Fibroblast of skin of left quadriceps (primary cell): Measurements from ENCODE around the gene ACYP1.
"Not testable (repeated sequence)": the region's sequence is repeated elsewhere in the genome, so short reads cannot be mapped to it uniquely, and the experiment has no call there.

Source experiments
- DNase-seq, 2 experiments: peaks; one replicate each; pipeline ENCODE4 v3.0.0-alpha.2; 2013; ENCODE audit warnings: low read depth in 2 of 2

ACYP1 gene

GRCh38 chr14:75068294-75069120, 4.7 kb upstream of the ACYP1 start:
- no peak for DNase-seq

GRCh38 chr14:75067765-75068164, 3.9 kb upstream of the ACYP1 start:
- not testable (repeated sequence) for DNase-seq

- DNase-seq, result no peak
Observed at GRCh38 chr14:75067212-75067611, 3.4 kb upstream of the ACYP1 start.

- DNase-seq, result no peak
Observed at GRCh38 chr14:75066691-75067090, 2.9 kb upstream of the ACYP1 start.

GRCh38 chr14:75064205-75064567, 362 bp upstream of the ACYP1 start:
- DNase-seq, result no peak

- DNase-seq, result no peak
Observed at GRCh38 chr14:75063013-75063412, 811 bp downstream of the ACYP1 start.

- no peak for DNase-seq
Observed at GRCh38 chr14:75060420-75060819, 3.4 kb downstream of the ACYP1 start.

- peak; percentile 53 to 63 for DNase-seq
Observed at GRCh38 chr14:75059642-75060041, 4.2 kb downstream of the ACYP1 start.

GRCh38 chr14:75054421-75054820, 9.4 kb downstream of the ACYP1 start:
- DNase-seq, result no peak

GRCh38 chr14:75053396-75054291, 10.2 kb downstream of the ACYP1 start:
- DNase-seq, result peak; percentile 62 to 65

- DNase-seq, result no peak
Observed at GRCh38 chr14:75051556-75051899, 12.3 kb downstream of the ACYP1 start.

GRCh38 chr14:75050852-75051555, 12.8 kb downstream of the ACYP1 start, which contains the start of gene MLH3:
MLH3 (minus strand) TSS chr14:75051467; CDS start chr14:75049655, 1,812 bp downstream.
- DNase-seq, result peak in 1 of 2 experiments; percentile 57

- no peak for DNase-seq
Observed at GRCh38 chr14:75049731-75050201, 14.1 kb downstream of the ACYP1 start.

- DNase-seq, result no peak
Observed at GRCh38 chr14:75049136-75049535, 14.7 kb downstream of the ACYP1 start.

- DNase-seq, result no peak
Observed at GRCh38 chr14:75048101-75048500, 15.7 kb downstream of the ACYP1 start.

GRCh38 chr14:75047506-75047905, 16.3 kb downstream of the ACYP1 start:
- no peak for DNase-seq

- no peak for DNase-seq
Observed at GRCh38 chr14:75046899-75047298, 16.9 kb downstream of the ACYP1 start.

GRCh38 chr14:75046275-75046674, 17.5 kb downstream of the ACYP1 start:
- no peak for DNase-seq

- DNase-seq, result no peak
Observed at GRCh38 chr14:75044752-75045151, 19.1 kb downstream of the ACYP1 start.

- DNase-seq, result peak; percentile 56 to 58
Observed at GRCh38 chr14:75044322-75044721, 19.5 kb downstream of the ACYP1 start.

GRCh38 chr14:75042035-75042434, 21.8 kb downstream of the ACYP1 start:
- no peak for DNase-seq

- DNase-seq, result no peak
Observed at GRCh38 chr14:75041613-75042012, 22.2 kb downstream of the ACYP1 start.
